Left ventricle myocardium inferior (tissue), 1 donor: Measurements from ENCODE around the gene TFDP2. TPM values are rescaled to one million over a fixed set of nuclear protein-coding genes. Genes with fewer than 3 reads are reported as not detected.
"Not testable (repeated sequence)": the region's sequence is repeated elsewhere in the genome, so short reads cannot be mapped to it uniquely, and the experiment has no call there.

Source experiments
- DNase-seq: peaks from one replicate; pipeline ENCODE4 v3.0.0-alpha.2; 2020
- H3K27ac ChIP-seq: fragments of 200-600 bp; replicated peaks from 2 replicates; pipeline ENCODE4 v1.8.0; 2021
- H3K27me3 ChIP-seq: fragments of 200-600 bp; 2 replicates; pipeline ENCODE4 v1.8.0; 2021; ENCODE audit warnings: low read depth
- H3K36me3 ChIP-seq: fragments of 200-600 bp; 2 replicates; pipeline ENCODE4 v1.8.0; 2021
- H3K4me1 ChIP-seq: fragments of 200-600 bp; 2 replicates; pipeline ENCODE4 v1.8.0; 2021
- H3K4me3 ChIP-seq: fragments of 200-600 bp; 2 replicates; pipeline ENCODE4 v1.8.0; 2021; ENCODE audit warnings: mild to moderate bottlenecking, moderate library complexity
- H3K9me3 ChIP-seq: fragments of 200-600 bp; replicated peaks from 2 replicates; pipeline ENCODE4 v1.8.0; 2021
- intact Hi-C: fragments of 100-400 bp; cut with micrococcal nuclease; formaldehyde crosslinking; loops from one replicate; pipeline ENCODE4 v1.11.0; 2022
- total RNA-seq: library from RNA; stranded (reverse); fragmentation: NEBNext Ultra II Directional; extraction: Animal tissue kit (Norgen Biotek cat#: 25700); gene quantifications from one replicate; pipeline ENCODE4 v1.2.1, GENCODE V29; 2021
- TF ChIP-seq, protein P1 (sequence below): fragments of 200-600 bp; IDR thresholded peaks from 2 replicates; pipeline ENCODE4 v1.8.0; 2021; ENCODE audit warnings: antibody characterized with exemption, mild to moderate bottlenecking, borderline replicate concordance
- donor health status: DM: no; HTN: yes; CAD: no; lungs with severe emphysema.

TFDP2 gene
- total RNA-seq, 1 donor from 2014 or later = 67.1 TPM

DNA sequence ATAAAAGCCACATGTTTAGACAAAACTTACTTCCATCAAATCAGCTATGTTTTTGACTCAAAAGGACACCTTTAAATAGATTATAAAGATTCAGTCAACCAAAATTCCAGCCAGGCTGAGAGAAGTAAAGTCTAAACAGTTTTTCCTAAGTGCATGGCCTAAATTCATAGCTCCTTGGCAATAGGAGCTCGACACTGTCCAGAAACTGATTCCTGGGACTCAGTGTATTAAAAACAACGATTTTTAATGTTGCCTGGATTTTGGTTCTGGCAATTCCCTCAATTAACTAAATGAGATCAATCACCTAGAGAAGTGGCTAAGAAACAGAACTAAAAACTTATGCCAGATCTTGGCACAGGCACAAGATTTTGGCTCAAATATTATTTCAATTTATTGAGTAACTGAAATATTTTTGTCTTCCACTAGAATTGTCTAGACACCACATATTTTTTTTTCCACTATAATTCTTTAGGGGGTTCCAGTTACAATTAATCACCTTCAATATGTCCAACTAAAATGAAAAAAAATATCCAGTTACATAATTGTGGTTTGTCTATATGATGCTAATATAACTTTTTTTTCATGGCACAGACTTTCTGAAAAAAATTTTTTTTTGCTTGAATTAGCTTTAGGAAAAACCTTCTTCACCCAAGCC, 135.9 kb downstream of the TFDP2 start:
- Histone ChIP-seq H3K27ac (no peak overlapping the region), H3K4me1 (peaks cover 7% of the 10 kb centered on the region), H3K9me3 (no peaks in the 10 kb centered on the region), H3K27me3 (no peaks in the 10 kb centered on the region), H3K4me3 (no peak overlapping the region), H3K36me3 (peaks cover 6% of the 10 kb centered on the region)
- intact Hi-C loops = no loop called here
- TF ChIP-seq, protein P1, sequence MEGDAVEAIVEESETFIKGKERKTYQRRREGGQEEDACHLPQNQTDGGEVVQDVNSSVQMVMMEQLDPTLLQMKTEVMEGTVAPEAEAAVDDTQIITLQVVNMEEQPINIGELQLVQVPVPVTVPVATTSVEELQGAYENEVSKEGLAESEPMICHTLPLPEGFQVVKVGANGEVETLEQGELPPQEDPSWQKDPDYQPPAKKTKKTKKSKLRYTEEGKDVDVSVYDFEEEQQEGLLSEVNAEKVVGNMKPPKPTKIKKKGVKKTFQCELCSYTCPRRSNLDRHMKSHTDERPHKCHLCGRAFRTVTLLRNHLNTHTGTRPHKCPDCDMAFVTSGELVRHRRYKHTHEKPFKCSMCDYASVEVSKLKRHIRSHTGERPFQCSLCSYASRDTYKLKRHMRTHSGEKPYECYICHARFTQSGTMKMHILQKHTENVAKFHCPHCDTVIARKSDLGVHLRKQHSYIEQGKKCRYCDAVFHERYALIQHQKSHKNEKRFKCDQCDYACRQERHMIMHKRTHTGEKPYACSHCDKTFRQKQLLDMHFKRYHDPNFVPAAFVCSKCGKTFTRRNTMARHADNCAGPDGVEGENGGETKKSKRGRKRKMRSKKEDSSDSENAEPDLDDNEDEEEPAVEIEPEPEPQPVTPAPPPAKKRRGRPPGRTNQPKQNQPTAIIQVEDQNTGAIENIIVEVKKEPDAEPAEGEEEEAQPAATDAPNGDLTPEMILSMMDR = no peak
- DNase-seq = no peak

DNA sequence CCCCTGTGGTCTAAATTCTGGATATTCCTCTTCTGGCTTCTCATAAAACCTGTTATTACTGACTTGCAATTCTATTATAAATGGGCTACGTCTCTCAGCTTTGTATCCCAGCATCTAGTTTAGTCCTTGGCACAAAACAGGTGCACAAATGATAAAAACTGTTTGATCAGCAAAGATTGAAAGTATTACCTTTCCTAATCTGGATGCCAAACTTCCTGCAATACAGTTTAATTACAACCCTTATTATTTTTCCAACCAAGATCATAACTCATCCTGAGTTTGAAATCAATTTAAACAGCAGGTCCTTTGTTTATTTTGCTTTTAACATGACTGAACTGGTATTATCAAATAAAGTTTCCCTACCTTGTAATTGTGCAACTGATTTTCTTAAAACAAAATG, 140.3 kb downstream of the TFDP2 start:
- intact Hi-C loops = no loop called here
- Histone ChIP-seq H3K4me1 (peaks cover 11% of the 10 kb centered on the region), H3K27me3 (no peaks in the 10 kb centered on the region), H3K9me3 (no peaks in the 10 kb centered on the region), H3K27ac (no peak overlapping the region), H3K36me3 (peaks cover 13% of the 10 kb centered on the region), H3K4me3 (no peak overlapping the region)
- TF ChIP-seq, protein P1 = no peak
- DNase-seq = no peak

DNA sequence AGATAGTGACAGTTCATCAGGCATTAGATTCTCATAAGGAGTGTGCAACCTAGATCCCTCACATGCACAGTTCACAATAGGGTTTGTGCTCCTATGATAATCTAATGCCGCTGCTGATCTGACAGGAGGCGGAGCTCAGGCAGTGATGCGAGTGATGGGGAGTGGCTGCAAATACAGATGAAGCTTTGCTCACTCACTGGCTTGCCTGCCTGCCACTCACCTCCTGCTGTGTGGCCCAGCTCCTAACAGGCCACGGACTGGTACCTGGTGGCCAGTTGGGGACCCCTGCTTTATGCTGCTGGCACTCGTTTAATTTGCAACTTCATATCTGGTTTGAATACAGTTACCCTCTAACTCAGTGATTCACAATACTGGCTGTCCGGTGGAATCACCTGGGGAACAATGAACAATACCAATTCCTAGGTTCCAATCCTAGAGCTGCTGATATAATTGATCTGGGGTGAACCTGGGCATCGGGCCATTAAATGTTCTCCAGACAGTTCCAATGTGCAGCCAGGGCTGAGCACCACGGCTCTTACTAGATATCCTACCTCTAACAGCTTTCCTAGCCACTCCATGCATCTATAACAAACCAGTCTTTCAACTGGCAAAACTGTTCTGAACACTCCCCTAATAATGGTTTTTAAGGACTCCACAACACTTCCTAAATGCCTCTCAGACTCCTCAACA, 141.5 kb downstream of the TFDP2 start:
- no peak for DNase-seq
- Histone ChIP-seq H3K27ac (no peak overlapping the region), H3K36me3 (peaks cover 13% of the 10 kb centered on the region), H3K4me1 (peaks cover 7% of the 10 kb centered on the region), H3K27me3 (no peaks in the 10 kb centered on the region), H3K9me3 (no peaks in the 10 kb centered on the region), H3K4me3 (no peak overlapping the region)
- intact Hi-C loops = no loop called here
- TF ChIP-seq, protein P1 = no peak

DNA sequence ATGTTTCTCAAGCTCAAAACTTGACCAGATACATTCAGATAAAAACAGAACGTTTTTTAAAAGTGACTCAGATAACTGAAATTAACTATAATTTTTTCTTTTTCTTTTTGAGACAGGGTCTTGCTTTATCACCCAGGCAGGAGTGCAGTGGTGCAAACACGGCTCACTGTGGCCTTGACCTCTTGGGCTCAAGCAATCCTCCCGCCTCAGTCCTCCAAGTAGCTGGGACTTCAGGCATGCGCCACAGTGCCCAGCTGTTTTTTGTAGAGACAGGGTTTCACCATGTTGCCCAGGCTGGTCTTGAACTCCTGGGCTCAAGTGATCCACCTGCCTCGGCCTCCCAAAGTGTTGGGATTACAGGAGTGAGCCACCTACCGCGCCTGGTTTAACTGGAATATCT, 144.4 kb downstream of the TFDP2 start:
- peaks cover 12% of the 10 kb centered on the region for H3K36me3 ChIP-seq
- H3K27ac ChIP-seq, DNase-seq, H3K27me3 ChIP-seq, H3K9me3 ChIP-seq, H3K4me1 ChIP-seq, intact Hi-C loops, H3K4me3 ChIP-seq: not testable (repeated sequence)

DNA sequence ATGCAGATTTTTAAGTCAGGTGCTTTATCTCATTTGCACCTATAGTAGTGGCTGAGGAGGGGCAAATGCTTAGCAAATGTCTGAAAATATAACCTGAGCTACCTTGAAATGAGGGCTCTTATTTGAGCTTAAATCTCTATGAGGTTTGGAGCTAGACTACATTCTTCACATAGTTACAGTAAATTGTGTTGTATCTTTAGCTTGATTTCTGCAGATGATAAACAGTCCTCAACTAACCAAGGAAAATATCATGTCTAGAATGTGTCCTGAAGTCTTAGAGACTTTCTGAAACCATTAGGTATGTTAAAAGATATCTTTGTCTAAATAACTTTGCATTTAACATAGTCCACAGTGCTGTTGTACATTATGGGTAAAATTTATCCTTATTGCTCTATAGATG, 145.3 kb downstream of the TFDP2 start:
- intact Hi-C loops = no loop called here
- DNase-seq = no peak
- Histone ChIP-seq H3K27me3 (no peaks in the 10 kb centered on the region), H3K36me3 (peaks cover 12% of the 10 kb centered on the region), H3K4me3 (no peak overlapping the region), H3K4me1 (peaks cover 7% of the 10 kb centered on the region), H3K27ac (no peak overlapping the region), H3K9me3 (no peaks in the 10 kb centered on the region)
- TF ChIP-seq, protein P1 = no peak

DNA sequence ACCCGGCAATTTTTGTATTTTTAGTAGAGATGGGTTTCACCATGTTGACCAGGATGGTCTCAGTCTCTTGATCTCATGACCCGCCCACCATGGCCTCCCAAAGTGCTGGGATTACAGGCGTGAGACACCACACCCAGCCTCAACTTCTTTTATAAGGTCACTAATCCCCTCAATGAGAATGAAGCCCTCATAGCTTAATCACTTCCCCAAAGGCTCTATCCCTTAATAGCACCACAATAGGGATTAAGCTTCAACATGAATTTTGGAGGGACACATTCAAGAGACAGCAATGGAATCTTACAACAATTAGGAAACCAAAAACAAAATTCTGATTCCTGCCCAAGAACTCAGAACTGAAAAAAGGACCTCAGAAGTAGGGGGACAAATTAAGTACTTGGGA, 146.1 kb downstream of the TFDP2 start:
- Histone ChIP-seq H3K9me3 (no peaks in the 10 kb centered on the region), H3K4me3 (no peak overlapping the region), H3K36me3 (peaks cover 12% of the 10 kb centered on the region), H3K27ac (no peak overlapping the region), H3K4me1 (peaks cover 5% of the 10 kb centered on the region), H3K27me3 (no peaks in the 10 kb centered on the region)
- no peak for DNase-seq
- intact Hi-C loops = no loop called here
- TF ChIP-seq, protein P1 = no peak
